DMS79 (cell line): ENCODE results near the gene CIBAR2.

ENCODE experiments used
- DNase-seq: peaks from one replicate; lab custom pipeline; 2025; lab: John Stamatoyannopoulos, UW

CIBAR2 gene

GRCh38 chr16:85103114-85104079 is 8.9 kb downstream of the CIBAR2 start:
- no peak for DNase-seq

- no peak for DNase-seq
Observed at GRCh38 chr16:85101956-85102630, 10.2 kb downstream of the CIBAR2 start.

GRCh38 chr16:85100265-85100664 is 12.0 kb downstream of the CIBAR2 start:
- DNase-seq = no peak

- no peak for DNase-seq
Observed at GRCh38 chr16:85098565-85098964, 13.7 kb downstream of the CIBAR2 start.

GRCh38 chr16:85096921-85097320 is 15.4 kb downstream of the CIBAR2 start:
- no peak for DNase-seq

- DNase-seq = no peak
Observed at GRCh38 chr16:85094812-85095211, 17.5 kb downstream of the CIBAR2 start.

- DNase-seq = no peak
Observed at GRCh38 chr16:85094176-85094805, 18.0 kb downstream of the CIBAR2 start.

GRCh38 chr16:85093705-85094104 is 18.6 kb downstream of the CIBAR2 start:
- no peak for DNase-seq

GRCh38 chr16:85092851-85093250 is 19.4 kb downstream of the CIBAR2 start:
- DNase-seq = no peak

- no peak for DNase-seq
Observed at GRCh38 chr16:85092309-85092708, 20.0 kb downstream of the CIBAR2 start.

GRCh38 chr16:85091522-85091910 is 20.8 kb downstream of the CIBAR2 start:
- DNase-seq = no peak

- no peak for DNase-seq
Observed at GRCh38 chr16:85090873-85091521, 21.3 kb downstream of the CIBAR2 start.

GRCh38 chr16:85090181-85090580 is 22.1 kb downstream of the CIBAR2 start:
- DNase-seq = no peak

GRCh38 chr16:85089525-85089924 is 22.7 kb downstream of the CIBAR2 start:
- no peak for DNase-seq

- DNase-seq = no peak
Observed at GRCh38 chr16:85088570-85089199, 23.6 kb downstream of the CIBAR2 start.

- DNase-seq = no peak
Observed at GRCh38 chr16:85087899-85088569, 24.2 kb downstream of the CIBAR2 start.

- no peak for DNase-seq
Observed at GRCh38 chr16:85086347-85087291, 25.7 kb downstream of the CIBAR2 start.

GRCh38 chr16:85085721-85086120 is 26.6 kb downstream of the CIBAR2 start:
- DNase-seq = no peak

GRCh38 chr16:85084841-85085510 is 27.3 kb downstream of the CIBAR2 start:
- no peak for DNase-seq
